GM19099 (cell line): Measurements from ENCODE around the gene TMED4.

Source experiments
- POLR2A ChIP-seq: IDR thresholded peaks from 3 replicates; pipeline ENCODE4 v1.6.1; 2011; ENCODE audit warnings: low read depth; ENCODE audit not compliant: insufficient read length; ENCODE audit errors: extremely low read depth

The TMED4 gene

GRCh38 chr7:44541028-44541869 lies 40.8 kb downstream of the TMED4 start, which contains the start of gene NPC1L1:
Gene NPC1L1, minus strand, starts transcription at chr7:44541330. Its CDS starts 71 bp downstream, at chr7:44541259.
- no peak for TF ChIP-seq POLR2A

- TF ChIP-seq POLR2A, result no peak
Measured at GRCh38 chr7:44540592-44541027, 41.4 kb downstream of the TMED4 start.

GRCh38 chr7:44539669-44540506 lies 42.1 kb downstream of the TMED4 start:
- no peak for TF ChIP-seq POLR2A

- no peak for TF ChIP-seq POLR2A
Measured at GRCh38 chr7:44538798-44539668, 43.0 kb downstream of the TMED4 start.

GRCh38 chr7:44538093-44538797 lies 43.8 kb downstream of the TMED4 start:
- no peak for TF ChIP-seq POLR2A

- no peak for TF ChIP-seq POLR2A
Measured at GRCh38 chr7:44537442-44537841, 44.6 kb downstream of the TMED4 start.

GRCh38 chr7:44536090-44536489 lies 45.9 kb downstream of the TMED4 start:
- TF ChIP-seq POLR2A, result no peak

GRCh38 chr7:44535348-44536064 lies 46.5 kb downstream of the TMED4 start:
- no peak for TF ChIP-seq POLR2A

- no peak for TF ChIP-seq POLR2A
Measured at GRCh38 chr7:44534501-44534900, 47.5 kb downstream of the TMED4 start.

GRCh38 chr7:44534087-44534486 lies 47.9 kb downstream of the TMED4 start:
- TF ChIP-seq POLR2A, result no peak

GRCh38 chr7:44533301-44534055 lies 48.6 kb downstream of the TMED4 start:
- TF ChIP-seq POLR2A, result no peak

- no peak for TF ChIP-seq POLR2A
Measured at GRCh38 chr7:44531421-44532380, 50.3 kb downstream of the TMED4 start.

GRCh38 chr7:44530990-44531389 lies 51.0 kb downstream of the TMED4 start:
- TF ChIP-seq POLR2A, result no peak
